ENCODE results near the gene UPB1. TPM values are rescaled to one million over a fixed set of nuclear protein-coding genes. Genes with fewer than 3 reads are reported as not detected.

The UPB1 gene
- total RNA-seq, 1 experiment from 2014 or later, result 0.09 TPM

DNA sequence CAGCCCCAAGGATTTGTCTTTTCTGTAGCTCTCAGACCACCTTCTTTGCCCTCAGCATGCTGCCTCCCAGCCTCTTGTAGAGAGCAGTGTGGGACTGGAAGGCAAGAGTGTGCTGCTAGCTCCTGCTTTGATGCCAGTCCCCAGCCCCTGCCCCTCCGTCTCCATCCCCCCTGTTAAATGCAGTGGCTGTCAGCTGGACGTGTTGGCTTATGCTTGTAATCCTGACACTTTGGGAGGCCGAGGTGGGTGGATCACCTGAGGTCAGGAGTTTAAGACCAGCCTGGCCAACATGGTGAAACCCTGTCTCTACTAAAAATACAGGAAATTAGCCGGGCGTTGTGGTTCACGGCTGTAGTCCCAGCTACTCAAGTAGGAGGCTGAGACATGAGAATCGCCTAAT lies 76.1 kb downstream of the UPB1 start (continued):
- no peak for TF ChIP-seq NR2C2 (CRISPR knock-in tag; IDR thresholded peaks at IDR 0.05)
- TF ChIP-seq NFE2L1 (CRISPR knock-in tag; IDR thresholded peaks at IDR 0.05), result no peak
- TF ChIP-seq STAT6 (CRISPR knock-in tag; conservative IDR thresholded peaks at IDR 0.05; ENCODE audit: low read depth), result no peak
- TF ChIP-seq CREM (CRISPR knock-in tag; IDR thresholded peaks at IDR 0.05), result no peak
- TF ChIP-seq HMGXB4 (CRISPR knock-in tag; IDR thresholded peaks at IDR 0.05), result no peak
- TF ChIP-seq ZNF121 (CRISPR knock-in tag; IDR thresholded peaks at IDR 0.05), result no peak
- TF ChIP-seq IRF2 (CRISPR knock-in tag; IDR thresholded peaks at IDR 0.05; ENCODE audit: borderline replicate concordance, low read depth), result no peak
- TF ChIP-seq, protein P1, sequence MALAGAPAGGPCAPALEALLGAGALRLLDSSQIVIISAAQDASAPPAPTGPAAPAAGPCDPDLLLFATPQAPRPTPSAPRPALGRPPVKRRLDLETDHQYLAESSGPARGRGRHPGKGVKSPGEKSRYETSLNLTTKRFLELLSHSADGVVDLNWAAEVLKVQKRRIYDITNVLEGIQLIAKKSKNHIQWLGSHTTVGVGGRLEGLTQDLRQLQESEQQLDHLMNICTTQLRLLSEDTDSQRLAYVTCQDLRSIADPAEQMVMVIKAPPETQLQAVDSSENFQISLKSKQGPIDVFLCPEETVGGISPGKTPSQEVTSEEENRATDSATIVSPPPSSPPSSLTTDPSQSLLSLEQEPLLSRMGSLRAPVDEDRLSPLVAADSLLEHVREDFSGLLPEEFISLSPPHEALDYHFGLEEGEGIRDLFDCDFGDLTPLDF (CRISPR knock-in tag; IDR thresholded peaks at IDR 0.05), result no peak
- no peak for TF ChIP-seq SMAD4 (CRISPR knock-in tag; IDR thresholded peaks at IDR 0.05)

DNA sequence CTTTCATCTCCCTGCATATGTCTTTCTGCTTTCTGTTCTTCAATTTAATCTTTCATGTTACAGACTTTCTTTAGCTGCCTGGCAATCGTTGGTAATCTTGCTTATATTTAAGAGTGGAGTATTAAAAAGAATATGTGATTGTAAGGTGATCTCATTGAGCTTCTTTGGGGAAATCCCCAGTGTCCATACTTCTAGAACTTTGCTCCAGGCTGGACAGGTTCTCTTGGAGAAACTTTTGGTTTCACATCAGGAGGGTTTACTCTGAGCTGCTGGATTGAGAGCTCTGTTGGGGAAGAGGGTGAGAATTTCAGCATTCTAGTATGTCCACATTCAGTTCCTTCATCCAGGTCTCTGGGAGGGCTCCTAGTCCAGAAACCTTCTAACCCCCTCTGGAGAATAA lies 81.6 kb downstream of the UPB1 start:
- Mint-ChIP-seq H3K9me3 (no peaks in the 10 kb centered on the region), H3K27me3 (ENCODE audit: low read depth) (no peaks in the 10 kb centered on the region), H3K36me3 (peaks cover 41% of the 10 kb centered on the region), H3K4me1 (no peaks in the 10 kb centered on the region), H3K27ac (peak overlapping the region; percentile 2; the same call in 1 of the 2 replicates), H3K4me3 (no peak overlapping the region)
- no peak for TF ChIP-seq CREM (CRISPR knock-in tag; IDR thresholded peaks at IDR 0.05)
- TF ChIP-seq CTCF (IDR thresholded peaks at IDR 0.05), result no peak
- no peak for TF ChIP-seq NFATC4 (CRISPR knock-in tag; IDR thresholded peaks at IDR 0.05)
- no peak for TF ChIP-seq FOXJ3 (CRISPR knock-in tag; IDR thresholded peaks at IDR 0.05; ENCODE audit: borderline replicate concordance)
- no peak for TF ChIP-seq GRHL2 (CRISPR knock-in tag; IDR thresholded peaks at IDR 0.05; ENCODE audit: insufficient replicate concordance, severe bottlenecking)
- no peak for TF ChIP-seq NR2C2 (CRISPR knock-in tag; IDR thresholded peaks at IDR 0.05)
- TF ChIP-seq ZNF219 (CRISPR knock-in tag; IDR thresholded peaks at IDR 0.05; ENCODE audit: borderline replicate concordance), result no peak
- TF ChIP-seq, protein P2, sequence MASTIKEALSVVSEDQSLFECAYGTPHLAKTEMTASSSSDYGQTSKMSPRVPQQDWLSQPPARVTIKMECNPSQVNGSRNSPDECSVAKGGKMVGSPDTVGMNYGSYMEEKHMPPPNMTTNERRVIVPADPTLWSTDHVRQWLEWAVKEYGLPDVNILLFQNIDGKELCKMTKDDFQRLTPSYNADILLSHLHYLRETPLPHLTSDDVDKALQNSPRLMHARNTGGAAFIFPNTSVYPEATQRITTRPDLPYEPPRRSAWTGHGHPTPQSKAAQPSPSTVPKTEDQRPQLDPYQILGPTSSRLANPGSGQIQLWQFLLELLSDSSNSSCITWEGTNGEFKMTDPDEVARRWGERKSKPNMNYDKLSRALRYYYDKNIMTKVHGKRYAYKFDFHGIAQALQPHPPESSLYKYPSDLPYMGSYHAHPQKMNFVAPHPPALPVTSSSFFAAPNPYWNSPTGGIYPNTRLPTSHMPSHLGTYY (CRISPR knock-in tag; IDR thresholded peaks at IDR 0.05), result no peak
- no peak for TF ChIP-seq ZBTB43 (CRISPR knock-in tag; IDR thresholded peaks at IDR 0.05)
- ATAC-seq (no peak), DNase-seq (ENCODE audit: low spot score) (no peak)
- CTCF ChIA-PET, result no interaction called here
- POLR2A ChIA-PET, result no interaction called here

Other genes with a start within 250 kb of the UPB1 start
- 44.6 to 51.0 TPM (median 45.2 TPM) in 3 replicates for gene SPECC1L, start 224.5 kb upstream of the UPB1 start, total RNA-seq (2021)
- gene ADORA2A, start 67.7 kb upstream of the UPB1 start, total RNA-seq (2021), result 7.0 to 8.1 TPM (median 7.6 TPM) in 3 replicates
- gene GUCD1, start 59.8 kb downstream of the UPB1 start, total RNA-seq (2021), result 77.0 to 105 TPM (median 86.2 TPM) in 3 replicates
- gene SNRPD3, start 60.7 kb downstream of the UPB1 start, total RNA-seq (2021), result 186 to 198 TPM (median 194 TPM) in 3 replicates
- 17.3 to 19.2 TPM (median 17.6 TPM) in 3 replicates for gene LRRC75B, start 97.7 kb downstream of the UPB1 start, total RNA-seq (2021)
- gene GGT1, start 107.9 kb downstream of the UPB1 start, total RNA-seq (2021), result 33.7 to 41.3 TPM (median 38.8 TPM) in 3 replicates

Data from WTC11 (cell line).